ENCODE data around the gene RHEB.

Gene RHEB

DNA sequence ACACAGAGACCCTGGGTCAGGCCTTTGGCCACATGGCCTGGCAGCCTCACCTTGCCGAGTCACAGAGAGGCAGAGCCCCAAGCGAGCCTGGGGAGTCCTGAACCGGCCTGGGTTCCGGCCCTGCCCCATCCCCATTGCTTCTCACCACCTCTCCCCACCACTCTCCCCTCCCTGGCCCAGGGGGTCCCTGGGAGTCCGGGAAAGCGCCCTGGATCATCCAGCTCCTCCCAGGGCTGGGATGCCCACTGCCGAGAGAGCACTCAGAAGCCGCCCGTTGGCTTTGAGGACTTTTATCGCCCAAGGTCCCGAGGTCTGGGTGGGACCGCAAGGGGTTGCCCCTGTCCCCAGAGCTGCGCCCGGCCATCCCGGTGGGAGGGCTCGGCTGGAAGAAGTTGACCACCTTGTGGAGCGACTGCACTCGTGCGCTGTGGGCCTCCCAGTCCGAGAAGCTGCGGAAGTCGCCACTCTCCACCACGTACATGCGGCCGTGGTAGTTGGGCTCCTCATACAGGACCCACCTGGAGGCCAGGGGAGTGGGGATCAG is 87.9 kb downstream of the RHEB start:
- no peak for DNase-seq (ENCODE audit: low read depth in 2 of 2)

DNA sequence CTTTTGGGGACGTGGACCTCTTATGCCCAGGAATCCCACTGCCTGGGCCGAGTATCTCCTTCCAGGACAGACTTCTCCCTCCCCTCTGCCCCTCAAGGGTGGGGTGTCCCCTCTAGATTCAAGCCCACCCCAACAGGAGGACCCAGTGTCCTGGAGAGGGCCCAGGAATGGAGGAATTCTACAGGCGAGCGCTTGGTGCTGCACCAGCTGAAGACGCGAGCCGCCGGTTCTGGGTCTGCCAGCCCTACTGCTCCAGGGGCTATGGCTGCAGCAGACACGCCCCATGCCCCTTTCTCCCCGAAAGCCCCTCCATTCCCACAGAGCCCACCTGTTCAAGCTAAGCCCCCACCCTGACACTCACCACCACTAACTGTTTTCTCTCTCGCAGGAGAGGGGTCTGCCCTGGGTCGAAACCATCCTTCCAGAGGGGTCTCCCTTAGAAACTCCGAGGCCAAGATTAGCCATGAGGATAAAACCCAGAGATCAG is 88.4 kb downstream of the RHEB start:
- no peak for DNase-seq (ENCODE audit: low read depth in 2 of 2)

DNA sequence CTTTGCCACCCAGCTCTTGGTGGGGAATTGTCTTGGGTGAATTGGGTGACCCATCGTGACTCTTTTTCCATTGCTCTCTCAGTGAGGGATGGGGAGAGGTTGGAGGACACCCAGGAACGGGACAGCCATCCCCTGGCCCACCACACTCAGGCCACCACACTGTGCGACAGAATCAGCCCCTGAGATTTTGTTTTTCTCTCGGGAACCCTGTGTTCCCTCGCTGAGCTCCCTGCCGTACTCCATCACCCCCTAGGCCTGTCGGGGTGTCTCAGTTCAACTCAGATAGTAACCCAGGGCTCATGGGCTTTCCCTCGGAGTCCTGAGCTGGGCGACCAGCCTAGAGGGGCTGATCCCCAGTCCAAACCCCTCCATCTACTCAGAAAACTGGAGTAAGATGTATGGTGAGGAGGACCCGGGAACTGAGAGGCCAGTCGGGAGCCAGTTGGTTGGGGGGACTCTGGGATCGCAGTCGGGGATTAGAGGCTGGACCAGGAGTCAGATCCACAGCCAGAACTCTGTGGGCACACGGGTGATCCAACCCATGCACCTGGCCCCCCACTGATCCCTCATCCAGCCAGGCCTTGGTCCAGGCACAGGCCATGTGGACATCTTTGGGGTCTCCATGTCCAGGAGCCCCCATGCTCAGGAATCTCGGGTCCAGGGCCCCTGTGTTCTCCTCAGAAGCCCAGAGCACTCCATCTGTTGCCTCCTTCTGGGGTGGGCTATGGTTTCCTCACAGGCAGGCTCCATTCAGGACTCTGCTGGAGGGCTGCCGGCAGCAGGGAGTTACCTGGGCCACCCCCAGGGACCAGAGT is 89.1 kb downstream of the RHEB start:
- DNase-seq (ENCODE audit: low read depth in 2 of 2) = no peak

DNA sequence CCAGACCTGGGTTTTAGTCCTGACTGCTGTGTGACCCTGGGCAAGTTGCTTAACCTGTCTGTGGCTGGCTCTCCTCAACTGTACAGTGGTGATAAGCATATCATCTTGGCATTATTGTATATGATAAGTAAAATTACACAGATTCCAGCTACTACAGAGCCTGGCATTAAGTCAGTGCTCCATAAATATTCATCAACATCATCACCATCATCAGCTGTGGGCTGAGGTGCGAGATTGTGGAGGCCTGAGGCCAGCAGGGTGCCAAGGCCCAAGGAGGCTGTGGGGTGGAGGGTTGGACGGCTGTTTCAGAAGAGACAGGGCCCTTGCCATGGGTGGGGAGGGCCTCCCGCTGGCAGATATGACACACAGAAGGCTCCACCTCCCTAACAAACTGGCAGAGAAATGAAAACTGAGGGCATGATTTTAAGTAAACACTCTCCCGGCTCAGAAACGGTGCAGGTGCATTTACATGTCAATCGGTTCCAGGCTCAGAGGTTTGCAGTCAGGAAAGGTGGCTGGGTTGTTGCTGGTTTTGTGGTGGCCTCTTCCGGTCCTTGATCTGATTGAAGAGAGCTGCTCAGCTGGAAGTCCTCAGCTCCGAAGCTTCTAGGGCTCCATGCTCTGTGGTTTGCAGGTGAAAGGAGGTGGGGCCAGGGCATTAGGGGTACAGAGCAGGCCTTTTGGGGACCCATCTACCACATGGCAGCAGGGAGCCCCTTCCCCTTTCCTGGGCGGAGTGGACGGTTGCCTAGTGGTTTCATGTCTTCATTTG is 89.9 kb downstream of the RHEB start:
- DNase-seq (ENCODE audit: low read depth in 2 of 2) = no peak

DNA sequence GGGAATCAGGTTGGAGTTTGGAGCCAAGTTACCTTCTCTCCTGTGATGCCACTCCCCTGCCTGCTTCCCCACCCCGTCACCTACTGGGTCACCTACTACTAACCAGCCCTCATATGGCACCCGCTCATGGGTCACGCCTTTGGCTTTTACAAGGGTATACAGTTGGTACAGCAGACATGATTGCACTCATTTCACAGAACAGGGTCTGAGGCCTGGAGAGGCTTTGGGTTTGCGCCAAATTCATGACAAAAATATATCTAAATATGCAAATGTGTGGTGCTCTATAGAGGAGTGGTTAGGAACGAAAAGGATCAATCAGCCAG is 90.5 kb downstream of the RHEB start:
- no peak for DNase-seq (ENCODE audit: low read depth in 2 of 2)

DNA sequence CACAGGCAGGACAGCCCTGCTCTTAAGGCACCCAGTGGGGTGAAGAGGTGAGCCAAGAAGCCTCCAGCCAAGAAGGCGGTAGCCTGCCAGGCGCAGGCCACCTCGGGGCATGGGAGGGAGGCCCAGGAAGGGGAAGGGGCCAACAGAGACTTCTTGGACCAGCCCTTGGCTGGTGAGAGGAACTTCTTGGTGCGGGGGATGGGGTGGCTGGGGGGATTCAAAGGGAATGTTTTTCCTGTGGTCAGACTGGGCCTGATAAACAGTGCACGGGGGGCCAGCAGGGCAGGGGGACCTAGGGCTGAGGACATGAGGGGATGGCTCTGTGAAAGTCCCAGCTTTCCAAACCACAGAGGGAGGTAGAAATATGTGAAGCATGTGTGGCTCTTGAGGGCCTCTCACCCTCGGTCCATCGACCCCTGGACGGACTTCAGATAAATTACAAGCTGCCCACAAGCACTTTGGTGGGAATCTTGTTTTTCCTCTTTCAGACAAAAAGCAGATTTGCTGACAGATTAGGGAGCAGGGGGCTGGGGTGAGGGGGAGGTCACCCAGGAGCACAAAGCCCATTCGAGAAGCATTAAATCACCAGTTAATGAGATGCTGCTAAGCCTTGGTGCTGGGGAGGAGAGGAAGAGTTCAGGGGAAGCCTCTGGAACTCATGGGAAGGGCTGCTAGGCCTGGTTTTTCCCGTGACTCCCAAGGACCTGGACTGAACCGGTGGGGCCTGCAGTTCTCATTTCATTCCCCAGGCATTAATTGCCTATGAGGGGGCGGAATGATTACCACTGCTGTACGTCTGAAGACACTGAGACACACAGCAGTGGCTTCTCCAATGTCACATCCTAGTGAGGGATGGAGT is 91.1 kb downstream of the RHEB start:
- no peak for DNase-seq (ENCODE audit: low read depth in 2 of 2)

DNA sequence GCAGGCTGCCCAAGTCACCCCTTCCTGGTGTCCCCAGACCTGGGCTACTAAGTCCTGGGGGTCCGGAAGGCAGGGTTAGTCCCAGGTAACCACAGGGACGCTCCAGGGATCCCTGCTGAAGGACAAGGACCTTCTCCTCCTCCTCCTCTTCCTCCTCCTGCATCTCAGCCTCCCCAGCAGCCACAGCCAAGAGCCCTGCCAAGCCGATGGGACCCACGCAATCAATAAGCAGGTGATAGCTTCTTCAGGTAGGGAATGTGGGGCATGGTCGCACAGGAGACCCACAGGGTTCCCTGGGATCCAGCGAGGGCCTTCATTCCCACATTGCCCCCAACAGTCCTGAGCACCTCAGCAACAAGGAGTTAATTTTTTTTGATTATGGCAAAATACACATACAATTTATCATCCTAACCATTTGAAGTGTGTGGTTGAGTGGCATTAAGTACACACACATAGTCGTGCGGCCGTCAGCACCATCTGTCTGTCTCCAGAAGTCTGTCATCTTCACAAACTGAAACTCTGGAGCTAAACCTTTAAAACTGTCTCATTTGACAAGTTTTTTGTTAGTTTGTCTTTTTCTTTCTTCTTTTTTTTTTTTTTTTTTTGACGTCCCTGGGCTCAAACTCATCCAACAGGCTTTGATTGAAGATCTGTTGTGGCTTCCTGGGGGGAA is 91.9 kb downstream of the RHEB start:
- no peak for DNase-seq (ENCODE audit: low read depth in 2 of 2)

DNA sequence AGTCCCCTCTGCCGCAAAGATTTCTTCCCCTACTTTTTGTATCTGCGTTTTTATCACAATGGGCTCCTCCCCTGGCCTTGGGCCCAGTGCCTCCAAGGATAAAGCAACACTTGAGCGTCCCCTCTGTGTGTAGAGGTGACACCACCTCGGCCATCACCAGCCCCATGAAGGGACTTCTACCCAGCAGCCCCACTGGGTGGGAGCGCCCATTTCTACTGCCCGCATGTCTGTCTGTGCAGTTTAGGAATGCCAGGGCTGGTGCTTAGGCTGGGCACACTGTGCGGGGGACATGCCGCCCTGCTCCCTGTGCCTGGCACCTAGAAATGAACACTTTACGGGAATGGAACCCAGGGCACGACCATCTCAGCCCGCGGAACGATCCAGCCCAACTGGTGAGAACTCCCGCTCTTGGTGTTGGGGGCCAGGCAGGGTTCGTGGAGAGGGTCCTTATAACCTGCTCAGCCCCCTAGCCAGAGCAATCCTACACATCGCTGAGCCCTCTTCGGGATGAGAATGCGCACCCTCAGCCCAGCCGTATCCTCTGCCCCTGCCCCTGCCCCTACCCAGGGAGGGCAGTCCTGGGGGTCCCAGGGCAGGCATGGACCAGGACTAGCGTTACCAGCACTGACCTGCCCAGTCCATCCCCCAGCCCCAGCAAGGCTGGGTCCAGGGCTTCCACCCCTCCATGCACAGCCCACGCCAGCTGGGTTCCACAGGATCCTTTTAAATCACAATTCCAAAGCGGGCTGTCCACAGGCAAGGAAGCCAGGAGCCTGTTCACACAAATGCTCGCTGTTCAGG is 92.6 kb downstream of the RHEB start:
- no peak for DNase-seq (ENCODE audit: low read depth in 2 of 2)

DNA sequence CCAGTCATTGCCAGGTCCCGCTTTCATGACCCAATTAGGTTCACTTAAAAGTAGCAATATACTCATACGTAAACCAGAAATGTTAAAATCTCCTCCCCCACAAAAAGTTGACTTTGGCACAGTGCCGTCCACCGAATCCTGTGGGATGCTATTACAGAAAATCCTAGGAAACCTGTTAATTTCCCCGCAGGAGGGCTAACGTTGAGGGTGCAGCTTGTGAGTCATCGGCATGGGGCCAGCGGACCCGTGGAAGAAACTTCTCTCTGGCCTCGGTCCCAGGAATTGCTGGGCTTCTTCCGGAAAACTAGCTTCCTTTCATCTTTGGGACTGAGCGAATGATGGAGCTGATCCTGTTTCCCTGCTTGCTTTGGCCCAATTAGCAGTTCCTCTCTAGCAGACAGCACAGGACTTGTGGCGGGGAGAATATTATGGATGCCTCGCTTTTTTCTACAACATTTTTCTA is 93.2 kb downstream of the RHEB start:
- DNase-seq (ENCODE audit: low read depth in 2 of 2) = no peak

DNA sequence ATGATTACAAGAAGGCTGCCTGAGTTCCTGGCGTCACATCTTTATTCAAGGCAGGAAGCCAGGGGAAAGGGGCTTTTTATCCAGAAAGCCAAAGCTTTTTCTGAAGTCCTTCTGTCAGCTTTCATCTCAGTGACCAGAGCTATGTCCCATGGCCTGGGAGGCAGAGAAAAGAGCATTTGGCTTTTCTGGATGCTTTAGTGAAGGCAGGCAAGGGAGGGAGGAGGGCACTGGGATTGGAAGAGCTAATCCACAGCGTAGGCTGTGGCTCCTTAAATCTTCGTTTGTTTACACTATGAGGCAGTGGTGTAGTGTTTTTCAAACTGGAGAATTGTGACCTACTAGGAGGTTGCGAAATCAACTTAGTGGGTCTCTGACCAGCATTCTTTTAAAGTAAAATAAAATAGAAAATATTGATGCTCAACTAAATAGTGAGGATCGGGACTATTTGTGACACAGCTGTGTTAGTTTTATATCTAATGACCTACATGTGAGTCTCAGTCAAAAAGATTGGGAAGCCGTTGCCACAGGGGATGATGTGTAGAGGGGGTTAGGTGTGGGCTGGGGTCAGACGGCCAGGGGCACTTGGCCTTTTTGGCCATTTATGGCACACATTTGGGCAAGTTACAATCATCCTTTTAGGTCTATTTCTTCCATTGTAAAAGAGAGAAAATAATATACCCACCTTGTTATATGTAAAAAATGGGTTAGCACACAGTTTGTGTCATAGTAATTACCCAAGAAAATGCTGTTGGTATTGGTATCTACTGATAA is 93.8 kb downstream of the RHEB start:
- DNase-seq (ENCODE audit: low read depth in 2 of 2) = no peak

DNA sequence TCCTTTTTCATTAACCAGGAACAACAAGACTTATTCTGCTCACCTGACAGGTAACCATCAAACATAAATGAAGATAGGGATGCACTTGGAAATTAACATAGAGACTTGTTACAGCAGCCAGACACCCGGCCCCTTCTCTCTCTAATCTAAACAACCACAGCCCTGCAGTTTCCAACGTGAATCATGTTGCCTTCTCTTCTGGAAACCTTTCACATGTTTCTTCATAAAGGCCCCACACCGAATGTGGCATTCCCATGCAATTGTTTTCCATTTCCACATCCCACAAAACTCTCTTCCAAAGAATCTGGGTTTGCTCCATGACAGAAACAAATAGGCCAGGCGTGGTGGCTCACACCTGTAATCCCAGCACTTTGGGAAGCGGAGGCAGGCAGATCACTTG is 94.9 kb downstream of the RHEB start:
- DNase-seq (ENCODE audit: low read depth in 2 of 2) = no peak

DNA sequence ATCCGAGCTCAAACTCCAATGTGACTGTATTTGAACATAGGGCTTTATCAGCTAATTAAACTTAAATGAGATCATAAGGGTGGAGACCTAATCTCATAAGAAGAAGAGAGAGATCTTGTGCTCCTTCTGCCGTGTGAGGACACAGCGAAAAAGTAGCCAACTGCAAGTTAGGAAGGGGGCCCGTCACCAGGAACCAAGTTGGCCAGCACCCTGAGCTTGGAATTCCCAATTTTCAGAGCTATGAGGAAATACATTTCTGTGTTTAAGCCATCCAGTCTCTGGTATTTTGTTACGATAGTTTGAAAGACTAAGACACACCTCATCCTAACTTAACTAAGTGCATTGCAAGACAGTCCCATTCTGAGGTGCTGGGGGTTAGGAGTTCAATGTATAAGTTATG is 95.8 kb downstream of the RHEB start:
- no peak for DNase-seq (ENCODE audit: low read depth in 2 of 2)

DNA sequence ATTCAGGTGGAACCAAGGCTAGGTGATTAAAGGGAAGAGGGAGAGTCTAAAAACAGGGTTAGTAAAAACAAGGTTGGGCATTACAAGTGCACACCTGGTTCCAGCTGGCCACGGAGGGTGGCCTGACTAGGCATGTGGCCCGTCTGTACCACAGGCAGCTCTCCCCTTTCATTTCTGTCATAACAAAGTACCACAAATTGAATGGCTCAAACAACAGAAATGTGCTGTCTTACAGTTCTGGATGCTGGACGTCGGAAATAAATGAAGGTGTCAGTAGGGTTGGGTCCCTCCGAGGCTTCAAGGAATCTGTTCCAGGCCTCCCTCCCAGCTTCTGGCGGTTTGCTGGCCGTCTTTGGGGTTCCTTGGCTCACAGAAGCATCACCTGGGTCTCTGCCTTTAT is 96.5 kb downstream of the RHEB start:
- DNase-seq (ENCODE audit: low read depth in 2 of 2) = no peak

DNA sequence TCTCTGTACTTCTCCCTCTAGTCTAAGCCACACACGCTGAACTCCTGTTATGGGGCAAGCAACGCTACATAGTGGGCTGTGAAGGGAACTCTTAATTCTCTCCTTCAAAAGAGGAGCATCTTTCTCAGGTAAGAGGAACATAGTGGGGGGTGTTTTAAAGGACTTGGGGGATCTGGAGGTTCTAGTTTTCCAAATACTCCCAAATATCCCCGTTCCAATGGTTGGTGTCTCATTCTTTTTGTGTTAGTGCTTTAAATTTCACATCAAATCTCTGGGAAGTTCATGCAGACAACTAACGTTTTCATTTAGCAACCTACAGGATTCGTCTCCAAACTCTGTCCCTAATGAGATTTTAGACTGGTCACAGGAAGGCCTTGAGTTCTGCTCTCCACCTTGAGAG is 97.5 kb downstream of the RHEB start:
- DNase-seq (ENCODE audit: low read depth in 2 of 2) = no peak

DNA sequence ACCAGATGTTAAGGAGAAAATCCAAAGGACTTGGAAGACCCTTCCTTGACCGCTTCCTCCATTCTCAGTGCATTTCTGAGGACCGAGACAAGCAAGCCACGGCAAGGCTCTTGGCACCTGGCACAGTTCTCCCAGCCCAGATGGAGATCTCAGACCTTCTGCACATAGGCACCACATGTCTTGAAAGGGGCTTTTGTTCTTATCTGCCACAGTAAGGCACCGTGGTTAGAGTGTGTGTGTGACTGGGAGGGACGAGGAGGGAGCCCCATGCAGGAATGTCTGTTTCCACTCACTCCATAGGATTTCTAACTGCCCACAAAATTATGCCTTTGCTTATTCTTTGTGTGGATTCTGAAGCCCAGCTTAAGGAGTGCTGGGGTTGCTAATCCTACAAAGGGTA is 99.6 kb downstream of the RHEB start:
- no peak for DNase-seq (ENCODE audit: low read depth in 2 of 2)

DNA sequence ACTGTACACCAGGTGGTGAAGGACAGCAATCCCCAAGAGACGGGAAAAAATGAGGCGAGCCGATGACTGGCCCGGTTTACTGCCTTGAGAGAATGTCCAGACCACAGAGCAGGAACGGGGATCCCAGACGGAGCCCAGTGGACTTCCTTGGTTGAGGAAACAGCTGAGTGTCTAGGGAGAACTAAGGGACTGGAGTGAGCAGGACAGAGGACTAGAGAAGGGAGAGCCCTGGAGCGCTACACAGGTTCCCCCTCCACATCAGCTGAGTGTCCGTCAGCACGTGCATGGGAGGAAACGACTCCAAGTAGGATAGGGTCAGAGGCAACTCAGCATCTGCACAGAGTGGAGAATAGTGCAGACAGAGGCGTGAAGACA is 102.8 kb downstream of the RHEB start:
- DNase-seq (ENCODE audit: low read depth in 2 of 2) = no peak

DNA sequence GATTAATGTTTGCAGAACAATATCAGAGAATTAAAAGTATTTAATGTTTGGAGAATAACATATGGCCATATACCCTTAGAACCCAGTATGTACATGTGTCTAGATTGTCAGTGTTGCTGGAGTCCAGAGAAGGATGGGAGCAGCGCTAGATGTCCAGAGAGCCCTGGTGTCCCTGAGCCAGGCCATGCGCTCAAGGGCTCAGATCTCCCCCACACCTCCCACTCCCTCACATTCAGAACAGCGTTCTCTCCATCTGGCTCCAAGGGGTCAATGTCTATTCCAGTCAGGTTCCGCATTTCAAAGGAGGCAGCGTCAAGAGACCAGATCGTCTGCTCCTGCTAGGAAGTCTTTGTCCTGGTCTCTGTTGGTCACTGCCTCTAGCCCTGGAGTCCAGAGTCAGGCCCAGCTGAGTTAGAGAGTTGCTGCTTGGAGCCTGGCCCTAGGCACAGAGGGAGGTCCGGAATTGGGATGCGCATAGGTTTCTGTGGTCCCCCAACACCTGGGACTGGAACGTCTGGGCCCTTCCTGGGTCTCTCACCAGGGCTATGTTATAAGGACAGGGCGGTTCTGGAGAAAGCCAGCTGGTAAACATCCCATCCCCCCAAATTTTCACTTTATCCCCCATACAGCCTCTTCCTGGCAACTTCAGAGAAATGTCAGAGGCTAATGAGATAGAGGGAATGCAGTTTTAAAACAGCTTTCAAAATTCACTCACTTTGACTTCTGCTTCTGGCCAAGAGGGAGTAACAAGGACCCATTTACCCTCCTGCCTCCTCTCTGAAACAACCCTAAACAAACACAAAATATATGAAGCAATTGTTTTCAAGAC is 103.4 kb downstream of the RHEB start:
- no peak for DNase-seq (ENCODE audit: low read depth in 2 of 2)
